ENCODE results near the gene CFAP43.

CFAP43 gene

GRCh38 chr10:104142081-104142480, 90.1 kb downstream of the CFAP43 start:
- no peak for TF ChIP-seq CTCF (conservative IDR thresholded peaks at IDR 0.05; ENCODE audit: low read depth, low read length)
- DNase-seq (ENCODE audit: low read depth) = no peak
- no peak overlapping the region for H3K4me3 ChIP-seq (ENCODE audit: low read length)

DNA sequence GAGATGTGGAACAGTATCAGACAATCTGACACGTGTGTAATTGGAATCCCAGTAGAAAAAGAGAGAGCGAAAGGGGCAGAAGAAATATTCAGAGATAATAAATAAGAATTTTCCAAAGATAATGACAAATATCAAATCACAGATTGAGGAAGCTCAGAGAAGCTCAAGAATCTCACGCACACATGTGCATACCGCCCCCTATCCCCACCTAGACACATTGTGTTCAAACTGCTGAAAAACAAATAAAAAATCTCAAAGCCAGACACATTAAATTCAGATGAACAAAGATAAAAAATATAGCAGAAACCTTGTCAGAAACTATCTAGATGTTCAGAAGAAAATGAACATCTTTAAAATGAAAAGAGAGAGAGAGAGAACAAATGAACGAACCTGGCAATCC, 92.9 kb downstream of the CFAP43 start:
- DNase-seq (ENCODE audit: low read depth) = no peak
- TF ChIP-seq CTCF (conservative IDR thresholded peaks at IDR 0.05; ENCODE audit: low read depth, low read length) = peak; percentile 51
- no peak overlapping the region for H3K4me3 ChIP-seq (ENCODE audit: low read length)

DNA sequence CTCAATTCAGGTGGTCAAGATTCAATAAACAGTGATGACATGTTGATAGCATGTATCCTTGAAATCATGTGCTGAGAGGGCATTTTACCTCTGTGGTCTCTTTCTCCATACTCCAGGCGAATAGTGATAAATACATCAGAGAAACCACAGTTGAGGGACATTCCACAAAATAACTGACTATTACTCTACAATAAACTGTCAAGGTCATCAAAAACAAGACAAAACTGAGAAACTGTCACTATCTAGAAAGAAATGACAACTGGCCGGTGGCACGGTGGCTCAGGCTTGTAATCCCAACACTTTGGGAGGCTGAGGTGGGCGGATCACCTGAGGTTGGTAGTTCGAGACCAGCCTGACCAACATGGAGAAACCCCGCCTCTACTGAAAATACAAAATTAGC, 94.0 kb downstream of the CFAP43 start:
- no peak for TF ChIP-seq CTCF (conservative IDR thresholded peaks at IDR 0.05; ENCODE audit: low read depth, low read length)
- no peak for DNase-seq (ENCODE audit: low read depth)
- no peak overlapping the region for H3K4me3 ChIP-seq (ENCODE audit: low read length)

DNA sequence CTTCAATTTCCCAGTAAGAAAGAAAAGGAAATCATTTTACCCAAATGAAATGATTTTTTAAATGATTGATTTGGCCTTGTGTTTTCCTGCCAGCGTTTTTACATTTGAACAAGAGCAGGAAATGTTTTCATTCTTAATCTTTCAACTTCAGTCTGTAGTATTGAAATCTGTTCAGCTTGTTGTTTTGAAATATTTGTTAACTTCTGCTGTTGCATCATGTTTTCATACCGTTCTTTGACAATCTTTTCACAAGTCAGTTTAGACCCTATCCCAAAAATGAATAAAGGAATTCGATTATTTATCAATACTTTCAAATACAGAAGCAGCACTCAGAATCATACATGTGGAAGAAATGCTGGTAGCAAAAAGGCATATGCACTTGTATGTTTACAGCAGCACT, 102.1 kb downstream of the CFAP43 start:
- TF ChIP-seq CTCF (conservative IDR thresholded peaks at IDR 0.05; ENCODE audit: low read depth, low read length) = no peak
- DNase-seq (ENCODE audit: low read depth) = no peak
- no peak overlapping the region for H3K4me3 ChIP-seq (ENCODE audit: low read length)

GRCh38 chr10:104128214-104128613, 104.0 kb downstream of the CFAP43 start:
- DNase-seq (ENCODE audit: low read depth) = no peak
- no peak overlapping the region for H3K4me3 ChIP-seq (ENCODE audit: low read length)

DNA sequence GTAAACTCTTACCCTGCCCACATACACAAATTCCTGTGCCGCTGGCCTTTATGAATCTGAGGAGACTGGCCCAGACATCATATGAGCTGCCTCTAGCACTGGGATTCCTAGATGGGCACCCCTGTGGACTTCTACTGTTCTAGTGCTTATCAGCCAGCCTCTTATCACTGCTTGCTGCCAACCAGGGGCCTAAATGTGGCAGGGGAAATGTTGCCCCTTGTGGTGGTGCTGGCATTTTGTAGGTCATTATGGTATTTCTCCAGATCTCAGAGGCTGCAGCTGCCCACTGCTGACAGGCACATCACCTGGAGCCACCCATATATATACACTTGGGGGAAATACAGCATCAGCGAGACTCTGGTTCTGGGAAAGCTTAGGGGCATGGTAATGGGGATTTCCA, 104.8 kb downstream of the CFAP43 start:
- DNase-seq (ENCODE audit: low read depth) = no peak
- peak; percentile 53 for TF ChIP-seq CTCF (conservative IDR thresholded peaks at IDR 0.05; ENCODE audit: low read depth, low read length)
- no peak overlapping the region for H3K4me3 ChIP-seq (ENCODE audit: low read length)

More at GRCh38 chr10:104128214-104128613, 104.0 kb downstream of the CFAP43 start:
- TF ChIP-seq CTCF (conservative IDR thresholded peaks at IDR 0.05; ENCODE audit: low read depth, low read length) = no peak

DNA sequence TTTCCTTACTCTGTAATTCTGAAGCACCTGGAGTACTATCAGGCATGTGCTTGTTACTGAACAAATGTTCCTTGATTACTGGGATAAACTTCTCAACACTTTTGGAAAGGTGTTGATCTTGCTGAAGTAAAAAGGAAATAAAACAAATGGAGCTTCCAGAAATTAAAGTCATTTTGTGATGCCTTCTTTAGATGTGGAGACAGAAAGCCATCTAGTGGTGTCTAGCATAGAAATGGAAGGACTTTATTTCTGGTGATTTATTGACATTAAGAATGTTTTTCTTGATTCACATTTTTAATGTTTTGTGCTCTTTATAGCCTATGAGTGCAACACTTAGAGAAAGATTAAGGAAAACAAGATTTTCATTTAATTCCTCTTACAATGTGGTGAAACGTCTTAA, 108.8 kb downstream of the CFAP43 start:
- no peak for DNase-seq (ENCODE audit: low read depth)
- H3K4me3 ChIP-seq (ENCODE audit: low read length) = no peak overlapping the region
- TF ChIP-seq CTCF (conservative IDR thresholded peaks at IDR 0.05; ENCODE audit: low read depth, low read length) = peak; percentile 47

Measured in retinal pigment epithelial cell (primary cell).